GOT3 (cell line): ENCODE data around the gene IRAK2.
A peak's percentile ranks its signal among the peaks of the same experiment; 100 is the strongest.

ENCODE experiments used
- DNase-seq: peaks from one replicate; lab custom pipeline; 2025; ENCODE audit warnings: mixed read lengths; lab: John Stamatoyannopoulos, UW

The IRAK2 gene

DNA sequence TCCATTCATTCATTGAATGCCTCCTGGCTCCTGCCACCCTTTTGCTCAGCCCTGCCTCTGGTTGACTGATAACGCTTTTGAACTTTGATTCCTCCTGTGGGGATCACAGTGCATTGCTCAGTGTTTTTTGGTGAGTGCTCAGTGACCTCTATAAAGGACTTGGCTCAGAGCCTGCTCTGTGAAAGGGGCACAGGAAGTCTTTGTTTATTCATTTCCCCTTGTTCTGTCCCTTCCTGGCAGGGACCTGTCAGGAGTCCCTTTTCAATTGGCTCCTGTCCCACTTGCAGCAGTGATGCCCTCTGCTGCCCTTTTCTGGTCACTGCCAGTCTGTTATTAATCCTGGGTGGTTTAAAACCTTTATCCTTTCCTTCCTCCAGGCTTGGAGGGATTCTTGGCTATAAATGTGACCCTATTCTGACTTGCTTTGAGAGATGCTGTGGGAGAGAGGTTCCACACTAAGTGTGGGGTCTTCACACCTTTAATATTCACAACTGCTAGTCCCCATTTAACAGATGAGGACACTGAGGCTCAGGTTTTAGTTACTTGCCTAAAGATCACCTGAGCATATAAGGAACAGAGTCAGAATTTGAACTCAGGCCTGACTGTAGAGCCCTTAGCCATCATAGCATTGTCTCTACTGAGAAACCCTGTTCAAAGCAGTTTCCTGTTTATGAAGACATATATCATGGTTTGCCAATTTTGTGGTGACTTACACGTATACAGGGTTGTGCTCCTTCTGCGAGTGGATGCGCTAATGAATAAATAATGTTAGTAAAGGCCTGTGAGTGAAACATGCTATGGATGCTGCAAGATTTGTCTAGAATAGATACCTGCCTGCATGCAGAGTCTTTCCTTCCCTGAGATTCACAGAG lies 60.3 kb downstream of the IRAK2 start:
- DNase-seq = peak; percentile 52

DNA sequence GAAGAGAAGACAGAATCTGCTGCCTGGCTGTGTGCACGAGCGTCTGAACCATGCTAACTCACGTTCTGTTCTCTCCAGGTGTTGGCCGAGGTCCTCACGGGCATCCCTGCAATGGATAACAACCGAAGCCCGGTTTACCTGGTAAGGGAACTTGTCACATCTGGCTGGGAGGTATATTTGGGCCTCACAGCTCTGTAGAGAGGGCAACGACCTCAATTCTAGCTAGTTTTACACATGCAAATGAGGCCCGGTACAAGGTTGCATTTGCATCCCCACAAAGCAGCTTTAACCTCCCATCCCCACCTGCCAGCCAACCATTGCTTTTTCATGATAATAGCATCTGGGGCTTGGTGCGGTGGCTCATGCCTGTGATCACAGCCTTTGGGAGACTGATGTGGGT lies 61.6 kb downstream of the IRAK2 start:
- no peak for DNase-seq

- no peak for DNase-seq
Measured at GRCh38 chr3:10228248-10228950, 63.7 kb downstream of the IRAK2 start.

GRCh38 chr3:10229576-10229975 lies 64.9 kb downstream of the IRAK2 start:
- no peak for DNase-seq

- no peak for DNase-seq
Measured at GRCh38 chr3:10232137-10232536, 67.4 kb downstream of the IRAK2 start.

DNA sequence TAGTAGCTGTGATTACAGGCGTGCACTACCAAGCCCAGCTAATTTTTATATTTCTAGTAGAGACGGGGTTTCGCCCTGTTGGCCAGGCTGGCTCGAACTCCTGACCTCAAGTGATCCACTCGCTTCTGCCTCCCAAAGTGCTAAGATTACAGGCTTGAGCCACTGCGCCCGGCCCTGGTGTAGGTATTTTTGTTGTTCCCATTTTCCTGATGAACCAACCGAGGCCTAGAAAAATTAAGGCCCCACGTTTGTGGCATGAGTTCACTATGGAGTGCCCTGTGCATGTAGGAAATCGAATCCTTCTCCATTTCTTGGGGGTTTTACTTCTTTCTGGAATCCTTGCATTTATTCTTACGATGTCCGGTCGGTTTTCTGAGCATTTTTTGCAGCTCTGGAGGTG lies 69.3 kb downstream of the IRAK2 start:
- DNase-seq = no peak

DNA sequence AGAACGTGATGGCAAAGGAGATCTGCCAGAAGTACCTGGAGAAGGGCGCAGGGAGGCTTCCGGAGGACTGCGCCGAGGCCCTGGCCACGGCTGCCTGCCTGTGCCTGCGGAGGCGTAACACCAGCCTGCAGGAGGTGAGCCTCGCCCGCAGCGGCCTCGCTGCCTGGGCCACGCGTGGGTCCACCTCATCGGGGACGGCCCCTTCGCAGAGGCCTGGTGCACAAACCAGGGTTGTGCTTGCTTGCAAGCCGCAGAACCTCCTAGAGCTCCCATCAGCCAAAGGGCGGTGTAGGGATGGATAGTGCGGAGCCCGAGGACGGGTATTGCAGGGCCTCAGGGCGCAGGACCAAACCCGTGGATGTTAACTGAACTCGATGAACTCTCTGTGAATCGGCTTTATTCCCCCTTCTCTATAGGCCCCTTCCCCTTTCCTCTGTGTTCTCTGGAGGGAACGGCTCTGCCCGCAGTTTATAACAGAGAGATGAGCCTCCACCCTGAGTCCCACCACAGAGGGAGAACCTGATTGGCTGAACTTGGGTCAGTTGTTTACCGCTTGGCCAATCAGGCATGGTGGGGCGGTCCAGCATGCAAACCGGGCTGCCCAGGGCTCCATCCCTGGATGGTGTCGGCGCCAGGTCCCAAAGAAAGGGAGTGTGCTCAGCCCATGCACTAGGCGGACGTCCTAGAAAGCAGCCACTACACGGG lies 70.0 kb downstream of the IRAK2 start:
- DNase-seq = no peak

- no peak for DNase-seq
Measured at GRCh38 chr3:10235551-10235950, 70.8 kb downstream of the IRAK2 start.

GRCh38 chr3:10238345-10239183 lies 73.8 kb downstream of the IRAK2 start:
- DNase-seq = no peak

GRCh38 chr3:10240799-10241198 lies 76.1 kb downstream of the IRAK2 start:
- no peak for DNase-seq

DNA sequence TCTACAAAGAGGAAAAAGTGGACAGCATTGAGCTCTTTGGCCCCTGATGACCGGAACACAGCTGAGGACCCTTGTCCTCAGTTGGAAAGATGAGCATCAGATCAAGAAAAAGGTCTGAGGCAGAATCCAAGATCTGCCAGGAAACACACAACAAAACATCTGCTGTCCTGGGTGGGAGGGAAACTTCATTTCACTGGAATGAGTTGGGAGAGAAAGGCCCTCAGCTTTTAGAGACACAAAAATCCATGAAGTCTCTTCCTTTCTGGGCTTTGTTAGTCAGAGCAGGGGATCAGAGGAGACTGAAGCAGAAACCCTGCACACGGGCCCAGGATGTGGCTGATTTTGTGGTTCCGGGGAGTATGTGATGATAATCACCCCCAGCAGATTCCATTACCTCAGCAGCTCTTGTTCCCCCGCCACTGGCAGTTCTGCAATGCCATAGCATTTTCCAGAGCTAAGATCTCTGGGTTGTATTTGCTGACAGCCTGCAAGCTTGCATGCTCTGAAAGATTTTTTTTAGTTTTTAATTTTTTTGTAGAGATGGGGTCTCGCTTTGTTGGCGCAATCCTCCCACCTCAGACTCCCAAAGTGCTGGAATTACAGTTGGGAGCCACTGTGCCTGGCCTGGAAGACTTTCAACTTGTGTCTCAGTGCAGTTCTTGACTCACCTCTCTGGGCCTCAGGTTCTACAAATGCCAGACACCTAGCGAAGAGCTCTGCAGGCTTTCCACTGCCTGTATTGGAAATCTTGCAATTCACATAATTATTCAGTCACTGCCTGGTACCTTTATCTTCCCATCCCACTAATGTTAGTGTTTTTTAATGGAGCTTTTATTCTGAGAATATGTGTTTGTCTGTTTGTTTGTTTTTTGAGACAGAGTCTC lies 77.7 kb downstream of the IRAK2 start:
- DNase-seq = no peak

DNA sequence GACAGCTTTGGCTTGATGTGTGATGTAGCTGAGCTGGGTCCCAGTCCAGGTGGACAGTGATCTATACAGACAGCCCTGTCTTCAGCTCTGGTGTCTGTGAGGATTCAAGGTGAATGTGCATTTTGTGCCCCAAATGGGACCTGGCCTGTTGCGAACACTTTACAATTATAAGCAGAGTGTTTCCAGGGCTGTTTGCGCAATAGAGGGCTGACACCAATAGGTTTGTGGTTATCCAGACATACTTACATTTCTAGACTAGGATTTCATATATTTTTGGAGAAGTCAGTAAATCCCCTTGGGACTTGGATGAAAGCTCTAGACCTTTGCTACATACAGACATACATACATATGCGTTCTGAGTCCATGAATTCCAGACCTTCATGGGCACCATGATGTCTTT lies 79.3 kb downstream of the IRAK2 start:
- no peak for DNase-seq

GRCh38 chr3:10245081-10245712 lies 80.5 kb downstream of the IRAK2 start:
- DNase-seq = no peak

DNA sequence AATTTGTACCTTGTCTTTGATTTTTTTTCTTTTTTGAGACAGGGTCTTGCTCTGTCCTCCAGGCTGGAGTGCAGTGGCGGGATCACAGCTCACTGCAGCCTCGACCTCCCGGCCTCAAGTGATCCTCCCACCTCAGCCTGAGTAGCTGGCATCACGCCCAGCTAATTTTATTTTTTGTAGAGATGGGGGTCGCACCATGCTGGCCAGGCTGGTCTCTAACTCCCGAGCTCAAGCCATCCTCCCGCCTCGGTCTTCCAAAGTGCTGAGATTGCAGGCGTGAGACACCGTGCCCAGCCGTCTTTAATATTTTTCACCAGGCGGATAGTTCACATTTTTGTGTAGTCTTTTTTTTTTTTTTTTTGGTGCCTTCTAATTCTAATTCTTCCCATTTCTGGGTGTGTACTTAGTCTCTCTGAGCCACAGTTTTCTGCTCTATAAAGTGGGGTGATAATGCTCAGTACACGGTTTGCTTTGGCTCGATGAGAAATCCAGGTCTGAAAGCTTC lies 83.0 kb downstream of the IRAK2 start:
- no peak for DNase-seq

- DNase-seq = peak; percentile 86
Measured at GRCh38 chr3:10248184-10248983, 83.7 kb downstream of the IRAK2 start, which contains the start of gene TATDN2. Gene TATDN2 (plus strand): TSS chr3:10248459. CDS start chr3:10249201, 742 bp downstream.

- DNase-seq = no peak
Measured at GRCh38 chr3:10248984-10249748, 84.4 kb downstream of the IRAK2 start.

DNA sequence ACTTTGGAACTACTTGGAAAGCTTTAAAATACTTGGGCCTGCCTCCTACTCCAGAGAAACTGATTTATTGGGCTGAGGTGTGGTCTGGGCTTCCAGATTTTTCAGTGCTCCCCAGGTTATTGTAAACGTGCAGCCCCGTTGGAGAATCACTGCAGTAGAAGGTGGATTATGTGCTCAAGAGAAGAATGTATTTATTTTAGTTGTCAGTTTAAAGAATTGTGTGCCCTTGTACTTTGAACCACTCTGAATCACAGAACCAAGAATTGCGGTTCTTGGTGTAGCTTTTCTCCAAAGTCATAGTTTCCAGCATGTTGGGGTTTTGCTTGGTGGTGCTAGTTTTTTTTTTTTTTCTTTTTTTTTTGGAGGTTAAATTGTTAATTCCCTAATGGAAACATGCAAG lies 85.1 kb downstream of the IRAK2 start:
- DNase-seq = no peak

GRCh38 chr3:10251006-10251405 lies 86.3 kb downstream of the IRAK2 start:
- no peak for DNase-seq
